DOHH2 (cell line): ENCODE data around the gene FGD4.

Source experiments
- CTCF ChIP-seq: fragments of 200-600 bp; sonication (generic); IDR thresholded peaks from one replicate; pipeline ENCODE4 v1.5.1; 2014; ENCODE audit warnings: antibody characterized with exemption, mild to moderate bottlenecking, low read depth, low read length; ENCODE audit not compliant: poor library complexity, severe bottlenecking
- EZH2phosphoT487 ChIP-seq: fragments of 200-600 bp; sonication (generic); IDR thresholded peaks from 2 replicates; pipeline ENCODE4 v1.6.1; 2017; ENCODE audit warnings: borderline replicate concordance, mild to moderate bottlenecking, antibody characterized with exemption, low read length, moderate library complexity, mixed read lengths

- no peak for TF ChIP-seq CTCF
- TF ChIP-seq EZH2phosphoT487: no peak
Measured at GRCh38 chr12:32686340-32686739, 287.0 kb downstream of the FGD4 start.
